Stomach smooth muscle (tissue), 2 donors: Measurements from ENCODE around the gene DDAH1.
"Not testable (repeated sequence)": the region's sequence is repeated elsewhere in the genome, so short reads cannot be mapped to it uniquely, and the experiment has no call there.

Source experiments
- H3K27ac ChIP-seq: one replicate; pipeline ENCODE4 v1.7.0; 2013; ENCODE audit warnings: mild to moderate bottlenecking, low read length, inconsistent platforms
- H3K27me3 ChIP-seq, 2 donors: one replicate each; pipeline ENCODE4 v1.7.0; 2013; ENCODE audit warnings: low read length in 2 of 2; ENCODE audit not compliant: insufficient read depth in 2 of 2, control insufficient read depth in 1 of 2
- H3K36me3 ChIP-seq, 2 donors: one replicate each; pipeline ENCODE4 v1.7.0; 2013; ENCODE audit warnings: low read length in 2 of 2; ENCODE audit not compliant: control insufficient read depth in 2 of 2, insufficient read depth in 2 of 2
- H3K4me1 ChIP-seq: one replicate; pipeline ENCODE4 v1.7.0; 2013; ENCODE audit warnings: low read length; ENCODE audit not compliant: control insufficient read depth, insufficient read depth
- H3K4me3 ChIP-seq, 2 donors: one replicate each; pipeline ENCODE4 v1.7.0; 2013; ENCODE audit warnings: low read length in 2 of 2
- H3K9ac ChIP-seq, 2 donors: one replicate each; pipeline ENCODE4 v1.7.0; 2013; ENCODE audit warnings: low read length in 2 of 2, mild to moderate bottlenecking in 1 of 2
- H3K9me3 ChIP-seq, 2 donors: one replicate each; pipeline ENCODE4 v1.7.0; 2013; ENCODE audit warnings: low read length in 2 of 2; ENCODE audit not compliant: control insufficient read depth in 2 of 2
- donor health status: healthy.
- donor health status: Pancreatic carcinoma.

Gene DDAH1

DNA sequence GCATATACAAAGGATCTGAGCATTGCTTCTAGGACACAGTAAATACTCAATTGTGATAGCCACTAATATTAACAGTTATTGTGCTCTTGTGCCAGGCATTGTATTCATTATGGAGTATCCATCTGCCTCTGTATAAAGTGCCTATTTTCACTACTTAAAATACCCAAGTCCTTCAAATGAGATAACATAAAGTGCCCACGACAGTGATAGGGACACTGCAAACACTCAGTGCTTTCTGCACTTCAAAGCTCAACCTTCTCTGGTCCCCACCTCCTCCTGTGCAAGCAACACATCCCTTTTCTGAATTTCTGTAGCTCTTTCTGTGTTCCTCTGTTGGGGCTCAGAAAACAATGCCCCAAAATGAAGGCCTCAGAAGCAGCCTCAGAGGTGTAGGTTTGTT, 6.6 kb upstream of the DDAH1 start:
- H3K4me1 ChIP-seq, result no peaks in the 10 kb centered on the region
- H3K9me3 ChIP-seq, result no peaks in the 10 kb centered on the region
- H3K36me3 ChIP-seq, result no peaks in the 10 kb centered on the region

DNA sequence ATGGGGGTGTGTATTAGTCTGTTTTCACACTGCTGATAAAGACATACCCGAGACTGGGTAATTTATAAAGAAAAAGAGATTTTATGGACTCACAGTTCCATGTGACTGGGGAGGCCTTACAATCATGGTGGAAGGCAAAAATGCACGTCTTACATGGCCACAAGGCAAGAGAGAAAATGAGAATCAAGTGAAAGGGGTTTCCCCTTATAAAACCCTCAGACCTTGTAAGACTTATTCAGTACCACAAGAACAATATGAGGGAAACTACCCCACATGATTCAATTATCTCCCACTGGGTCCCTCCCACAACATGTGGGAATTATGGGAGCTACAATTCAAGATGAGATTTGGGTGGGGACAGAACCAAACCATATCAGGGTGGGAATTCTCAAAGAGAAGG, 5.2 kb upstream of the DDAH1 start:
- H3K4me3 ChIP-seq, H3K9me3 ChIP-seq, H3K36me3 ChIP-seq, H3K4me1 ChIP-seq, H3K27me3 ChIP-seq, H3K9ac ChIP-seq, H3K27ac ChIP-seq: not testable (repeated sequence)

More for the DNA sequence above, 6.6 kb upstream of the DDAH1 start:
- Histone ChIP-seq H3K4me3 (no peak overlapping the region), H3K9ac (no peak overlapping the region), H3K27ac (no peak overlapping the region), H3K27me3 (no peaks in the 10 kb centered on the region)

DNA sequence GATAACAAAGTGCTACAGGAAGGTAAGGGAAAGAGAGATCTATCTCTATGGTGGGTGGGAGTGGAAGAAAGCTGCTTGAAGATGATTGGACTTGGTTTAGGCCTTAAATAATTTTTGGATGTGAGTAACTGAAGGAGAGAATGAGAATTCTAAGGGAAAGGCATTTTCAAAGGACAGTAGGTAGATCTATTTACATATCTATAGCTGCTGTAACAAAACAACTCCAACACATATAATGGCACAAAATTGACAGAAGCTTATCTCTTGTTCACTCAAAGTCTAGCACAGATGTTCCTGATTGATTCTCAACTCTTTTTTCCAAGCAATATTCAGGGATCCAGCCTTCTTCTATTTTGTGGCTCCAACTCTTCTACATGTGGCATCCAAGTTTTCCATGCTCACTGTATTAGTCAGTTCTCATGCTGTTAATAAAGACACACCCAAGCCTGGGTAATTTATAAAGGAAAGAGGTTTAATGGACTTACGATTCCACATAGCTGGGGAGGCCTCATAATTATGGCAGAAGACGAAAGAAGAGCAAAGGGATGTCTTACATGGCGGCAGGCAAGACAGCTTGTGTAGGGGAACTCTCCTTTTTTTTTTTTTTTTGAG, 3.1 kb upstream of the DDAH1 start:
- Histone ChIP-seq H3K36me3 (no peaks in the 10 kb centered on the region), H3K27ac (no peak overlapping the region), H3K4me3 (no peak overlapping the region), H3K4me1 (peaks cover 9% of the 10 kb centered on the region), H3K9me3 (no peaks in the 10 kb centered on the region), H3K27me3 (no peaks in the 10 kb centered on the region), H3K9ac (no peak overlapping the region)

DNA sequence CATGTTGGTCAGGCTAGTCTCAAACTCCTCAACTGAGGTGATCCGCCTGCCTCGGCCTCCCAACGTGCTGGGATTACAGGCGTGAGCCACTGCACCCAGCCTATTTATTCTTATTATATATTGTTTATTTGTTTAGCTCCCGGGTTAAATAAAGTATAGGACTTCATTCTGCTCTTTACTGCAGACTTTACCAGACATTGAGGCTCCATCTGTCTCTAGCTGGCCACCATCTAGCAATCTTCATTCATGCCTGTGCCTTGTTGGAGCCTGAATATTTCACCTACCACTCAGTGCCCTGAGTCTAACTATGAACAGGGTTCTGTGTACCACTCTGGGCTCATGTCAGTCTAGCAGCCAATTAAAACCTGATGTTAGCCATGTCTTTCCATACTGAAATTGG, 2.1 kb upstream of the DDAH1 start:
- Histone ChIP-seq H3K27me3 (no peaks in the 10 kb centered on the region), H3K36me3 (no peaks in the 10 kb centered on the region), H3K9me3 (no peaks in the 10 kb centered on the region), H3K4me3 (no peak overlapping the region), H3K9ac (no peak overlapping the region), H3K4me1 (peaks cover 9% of the 10 kb centered on the region), H3K27ac (no peak overlapping the region)

DNA sequence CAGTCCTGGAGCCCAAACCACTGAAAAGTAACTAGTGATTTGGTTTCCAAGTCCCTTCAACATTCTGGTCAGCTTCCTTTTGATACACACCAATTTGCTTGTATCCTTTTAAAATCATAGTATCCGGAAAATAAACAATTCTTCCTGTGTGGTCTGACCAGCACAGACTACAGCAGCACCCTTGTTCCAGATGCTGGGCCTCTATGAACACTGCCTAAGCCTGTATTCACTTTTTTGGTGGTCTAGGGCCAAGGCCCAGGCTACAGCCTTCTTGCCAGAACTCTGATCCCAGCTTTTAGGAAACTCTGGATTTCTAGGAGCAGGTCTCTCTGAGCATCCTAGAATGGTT, 801 bp upstream of the DDAH1 start:
- Histone ChIP-seq H3K27me3 (no peaks in the 10 kb centered on the region), H3K9ac (peak overlapping the region; percentile 69 to 74), H3K4me3 (peak overlapping the region; percentile 79 to 80), H3K27ac (peak overlapping the region; percentile 46), H3K9me3 (no peaks in the 10 kb centered on the region), H3K36me3 (no peaks in the 10 kb centered on the region), H3K4me1 (peaks cover 9% of the 10 kb centered on the region)

DNA sequence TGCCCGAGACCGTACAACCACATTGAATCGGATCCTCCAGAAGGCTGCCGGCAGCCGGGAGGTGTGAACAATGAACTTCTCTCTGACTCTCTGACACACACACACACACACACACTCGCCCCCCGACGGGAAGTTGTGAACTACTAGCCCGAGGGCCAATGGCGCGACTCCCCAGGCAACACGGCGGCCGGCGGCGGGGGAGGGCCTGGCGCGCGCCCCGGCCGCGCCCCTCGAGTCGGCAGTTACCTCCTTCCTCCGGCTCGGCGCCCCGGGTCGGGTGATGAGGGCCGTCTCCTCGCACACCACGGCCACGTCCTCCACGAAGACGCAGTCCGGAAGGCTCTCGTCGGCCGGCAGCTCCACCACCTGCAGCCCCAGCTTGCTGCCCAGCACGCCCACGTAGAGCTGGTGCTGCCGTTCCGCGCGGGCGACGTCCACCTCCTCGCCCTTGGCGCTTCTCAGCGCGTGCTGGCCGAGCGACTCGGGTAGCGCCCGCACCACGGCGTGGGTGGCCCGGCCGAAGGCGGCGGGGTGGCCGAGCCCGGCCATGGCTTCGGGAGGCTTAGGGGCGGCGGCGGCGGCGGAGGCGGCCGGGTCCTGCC, 361 bp downstream of the DDAH1 start:
- Histone ChIP-seq H3K27me3 (no peaks in the 10 kb centered on the region), H3K4me1 (peaks cover 9% of the 10 kb centered on the region), H3K4me3 (peak overlapping the region; percentile 80 to 83), H3K36me3 (no peaks in the 10 kb centered on the region), H3K9ac (peak overlapping the region in 1 of 2 donors; percentile 74), H3K9me3 (no peaks in the 10 kb centered on the region), H3K27ac (no peak overlapping the region)

DNA sequence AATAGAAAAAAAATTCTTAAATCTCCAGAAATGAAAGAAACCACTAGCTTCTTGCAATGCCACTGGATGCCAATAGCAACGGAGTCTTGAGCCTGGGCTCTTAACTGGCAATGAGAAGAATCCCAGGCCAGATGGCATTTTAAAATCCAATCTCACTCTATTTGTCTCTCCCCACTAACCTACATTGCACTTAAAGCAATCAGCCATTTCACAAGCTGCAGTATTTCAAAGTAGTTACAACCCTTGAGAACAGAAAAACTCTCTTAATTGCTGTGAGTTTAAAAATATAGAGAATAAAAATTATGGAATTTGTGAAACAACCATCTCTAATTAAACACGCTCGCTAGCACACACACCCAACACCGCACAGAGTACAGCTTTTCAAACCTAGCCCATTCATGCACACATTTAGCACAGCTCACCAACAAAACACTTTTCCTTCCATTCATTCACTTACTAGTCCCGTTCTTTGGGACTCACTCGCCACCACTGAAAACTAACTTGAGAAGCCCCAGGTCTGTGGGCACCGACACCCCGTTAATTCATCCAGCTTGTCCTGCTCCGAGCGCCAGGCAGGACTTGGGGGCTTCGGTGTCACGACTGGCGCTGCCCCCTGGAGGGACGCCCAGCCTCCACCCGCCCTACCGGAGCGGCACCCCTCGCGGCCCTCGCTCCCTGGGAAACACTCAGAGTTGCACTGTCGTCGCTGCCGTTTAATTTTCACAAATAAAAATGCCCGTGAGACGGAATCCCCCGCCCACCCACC, 1.0 kb downstream of the DDAH1 start:
- Histone ChIP-seq H3K9ac (peak overlapping the region in 1 of 2 donors; percentile 74), H3K27ac (no peak overlapping the region)

DNA sequence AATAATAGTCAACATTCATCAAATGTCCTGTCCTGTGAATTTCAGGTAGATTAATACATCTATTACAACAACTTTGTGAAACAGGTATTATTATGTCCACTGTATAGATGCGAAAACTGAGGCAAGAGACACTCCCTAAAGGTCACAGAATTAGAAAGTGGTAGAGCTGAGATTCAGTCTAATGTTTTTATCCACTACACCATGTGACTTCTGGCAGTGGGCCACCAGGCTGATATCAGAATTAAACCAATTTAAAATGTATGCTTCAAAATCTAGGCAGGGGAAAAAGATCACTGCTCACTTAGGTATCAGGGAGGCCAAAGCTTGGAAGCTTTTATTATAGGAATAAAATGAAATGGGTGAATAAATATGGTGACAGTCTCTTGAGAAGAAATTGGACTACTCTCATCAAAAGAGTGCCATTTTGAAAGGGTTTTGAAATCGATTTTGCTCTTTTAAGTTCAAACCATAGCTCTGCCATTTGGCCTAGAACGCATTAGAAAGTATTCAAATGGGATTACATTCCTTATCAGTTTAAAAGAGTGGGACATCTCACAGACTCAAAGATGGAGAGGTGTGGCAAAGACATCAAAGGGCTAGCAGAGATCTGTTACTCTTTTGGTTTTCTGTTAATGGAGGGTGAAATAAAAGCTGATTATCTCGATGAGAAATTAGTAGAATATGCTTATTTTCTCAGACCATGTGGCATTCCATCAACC, 1.9 kb downstream of the DDAH1 start:
- peak overlapping the region in 1 of 2 donors; percentile 74 for H3K9ac ChIP-seq
- no peak overlapping the region for H3K27ac ChIP-seq
- H3K4me1 ChIP-seq, result peaks cover 9% of the 10 kb centered on the region
- H3K36me3 ChIP-seq, result no peaks in the 10 kb centered on the region
- no peak overlapping the region for H3K4me3 ChIP-seq
- H3K27me3 ChIP-seq, result no peaks in the 10 kb centered on the region
- no peaks in the 10 kb centered on the region for H3K9me3 ChIP-seq

More for the DNA sequence above, 1.0 kb downstream of the DDAH1 start:
- Histone ChIP-seq H3K4me1 (peaks cover 9% of the 10 kb centered on the region), H3K27me3 (no peaks in the 10 kb centered on the region), H3K4me3 (peak overlapping the region; percentile 80 to 83), H3K36me3 (no peaks in the 10 kb centered on the region), H3K9me3 (no peaks in the 10 kb centered on the region)

DNA sequence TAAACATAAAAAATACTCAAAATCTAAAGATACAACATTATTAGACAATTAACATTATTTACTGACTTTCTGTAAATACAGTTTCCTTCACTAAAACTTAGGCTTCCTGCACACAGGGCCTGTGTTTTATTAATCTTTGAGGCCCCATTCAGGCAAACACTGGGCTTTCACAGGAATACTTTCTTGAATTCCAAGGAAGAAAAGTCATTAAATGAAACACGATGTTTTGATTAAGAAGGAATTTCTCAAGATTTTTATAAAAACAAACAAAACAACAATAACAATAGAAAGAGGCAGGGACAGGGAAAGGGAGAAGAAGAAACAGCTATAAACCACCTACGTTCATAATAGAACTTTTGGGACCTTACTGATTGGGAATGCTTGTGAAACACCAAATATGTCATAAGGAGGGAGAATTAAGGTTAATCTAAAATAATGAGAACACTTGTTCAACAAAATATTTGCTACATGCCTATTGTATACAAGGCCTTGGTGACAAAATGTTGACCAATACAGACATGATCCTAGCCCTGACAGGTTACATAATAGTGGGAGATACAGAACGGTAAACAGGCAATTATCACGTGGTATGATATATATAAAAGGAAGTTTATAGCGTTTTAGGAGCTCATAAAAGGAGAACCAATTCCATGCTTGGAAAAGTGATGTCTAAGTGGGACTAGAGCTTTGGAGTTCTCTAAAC, 3.6 kb downstream of the DDAH1 start:
- H3K27me3 ChIP-seq, result no peaks in the 10 kb centered on the region
- no peaks in the 10 kb centered on the region for H3K9me3 ChIP-seq
- H3K36me3 ChIP-seq, result no peaks in the 10 kb centered on the region
- no peak overlapping the region for H3K27ac ChIP-seq
- no peak overlapping the region for H3K9ac ChIP-seq
- no peak overlapping the region for H3K4me3 ChIP-seq
- H3K4me1 ChIP-seq, result peaks cover 9% of the 10 kb centered on the region

DNA sequence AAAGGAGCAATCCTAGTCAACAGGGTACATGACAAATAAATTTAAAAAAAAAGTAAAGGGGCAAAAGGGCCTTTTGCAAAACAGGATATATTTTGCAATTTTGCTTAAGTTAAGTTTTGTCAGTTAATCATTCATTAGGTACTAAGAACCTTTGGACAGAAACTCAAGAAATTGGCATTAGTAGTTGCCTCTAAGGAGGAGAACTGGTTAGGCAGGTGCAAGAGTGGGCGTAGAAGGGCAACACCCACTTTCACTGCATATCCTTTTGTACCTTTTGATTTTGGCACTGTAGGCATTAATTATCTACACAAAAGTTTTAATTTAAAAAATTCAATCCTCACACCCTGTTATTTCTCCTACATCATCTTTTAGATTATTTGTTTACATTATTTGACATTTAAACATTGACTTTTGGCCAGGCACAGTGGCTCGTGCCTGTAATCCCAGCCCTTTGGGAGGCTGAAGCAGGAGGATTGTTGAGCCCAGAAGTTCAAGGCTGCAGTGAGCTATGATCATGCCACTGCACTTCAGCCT, 4.3 kb downstream of the DDAH1 start:
- H3K4me3 ChIP-seq, result no peak overlapping the region
- no peak overlapping the region for H3K9ac ChIP-seq
- no peaks in the 10 kb centered on the region for H3K27me3 ChIP-seq
- no peaks in the 10 kb centered on the region for H3K36me3 ChIP-seq
- H3K9me3 ChIP-seq, result no peaks in the 10 kb centered on the region
- H3K27ac ChIP-seq, result no peak overlapping the region
- H3K4me1 ChIP-seq, result peaks cover 6% of the 10 kb centered on the region
